ENCODE measurements around the gene AGPAT1.

DNA sequence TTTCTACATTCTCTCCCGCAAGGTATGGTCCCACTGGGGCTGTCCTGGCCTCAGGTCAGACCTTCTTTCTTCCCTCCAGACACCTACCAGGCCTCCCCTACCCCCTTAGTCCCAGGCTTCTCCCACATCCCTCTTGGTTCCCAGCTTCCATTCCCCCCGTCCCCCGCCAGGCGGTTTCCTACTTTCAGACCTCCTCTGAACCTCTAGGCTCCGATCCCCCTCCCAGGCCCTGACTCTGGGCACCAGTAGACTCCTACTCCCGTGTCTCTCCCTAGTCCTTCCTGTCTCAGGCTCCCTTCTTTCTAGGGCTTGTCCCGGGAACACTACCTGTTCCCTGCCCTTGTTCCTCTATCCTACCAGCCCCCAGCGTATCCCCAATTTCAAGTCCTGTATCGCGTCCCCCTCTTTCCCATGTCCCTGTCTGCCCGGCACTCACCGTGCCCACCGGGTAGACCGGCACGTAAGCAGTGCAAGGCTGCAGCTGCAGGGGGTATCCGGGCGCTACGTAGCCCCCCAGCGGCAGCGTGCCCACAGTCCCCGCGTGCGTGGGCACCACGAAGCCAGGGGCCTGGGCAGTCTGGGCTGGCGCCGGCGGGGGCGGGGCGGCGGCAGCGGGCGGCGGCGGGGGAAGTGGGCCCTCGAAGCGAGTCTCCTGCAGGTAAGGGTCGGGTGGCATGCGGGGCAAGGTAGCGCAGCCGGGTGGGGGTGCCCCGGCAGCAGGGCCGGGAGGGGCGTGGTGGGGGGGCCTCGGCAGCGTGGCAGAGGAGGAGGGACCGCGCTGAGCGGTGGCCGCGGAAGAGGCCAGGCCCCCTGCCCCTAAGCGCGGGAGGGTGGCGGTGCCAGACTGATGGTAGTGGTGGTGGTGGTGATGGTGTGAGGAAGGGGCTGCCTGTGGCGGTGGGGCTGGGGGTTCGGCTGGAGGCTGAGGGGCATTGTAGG lies 25.7 kb downstream of the AGPAT1 start:
- TF ChIP-seq CHD2 (IDR thresholded peaks at IDR 0.05; ENCODE audit: low read length) (no peak), PHF8 (conservative IDR thresholded peaks at IDR 0.05; ENCODE audit: low read depth, low read length) (no peak), CTCF (IDR thresholded peaks at IDR 0.05; ENCODE audit: control extremely low read depth in 1 of 3, insufficient read depth in 1 of 3, low read depth in 1 of 3, low read length in 3 of 3) (peak in 1 of 3 experiments; percentile 25; a peak in 1 of 4 replicates), ZNF274 (IDR thresholded peaks at IDR 0.05; ENCODE audit: borderline replicate concordance, extremely low read depth, low read length) (no peak), CBX5 (IDR thresholded peaks at IDR 0.05; ENCODE audit: low read depth, low read length) (no peak), RAD21 (IDR thresholded peaks at IDR 0.05 in 1 of 2, conservative IDR thresholded peaks at IDR 0.05 in 1 of 2; ENCODE audit: low read depth in 2 of 2, low read length in 2 of 2) (no peak; a peak in 1 of 4 replicates), TBP (IDR thresholded peaks at IDR 0.05; ENCODE audit: low read depth, low read length) (no peak)
